ENCODE data around the gene ATP13A4. TPM values are rescaled to one million over a fixed set of nuclear protein-coding genes. Genes with fewer than 3 reads are reported as not detected.

Gene ATP13A4
- total RNA-seq, 6 experiments from 2014 or later: not detected

- Mint-ChIP-seq H3K36me3 (ENCODE audit: low read depth) (no peaks in the 10 kb centered on the region), H3K9me3 (peaks cover 18% of the 10 kb centered on the region), H3K27ac (no peak overlapping the region), H3K4me3 (no peak overlapping the region), H3K4me1 (ENCODE audit: low read depth) (no peaks in the 10 kb centered on the region), H3K27me3 (ENCODE audit: insufficient read depth) (peaks cover 2% of the 10 kb centered on the region)
- DNase-seq: no peak
- TF ChIP-seq, protein P1, sequence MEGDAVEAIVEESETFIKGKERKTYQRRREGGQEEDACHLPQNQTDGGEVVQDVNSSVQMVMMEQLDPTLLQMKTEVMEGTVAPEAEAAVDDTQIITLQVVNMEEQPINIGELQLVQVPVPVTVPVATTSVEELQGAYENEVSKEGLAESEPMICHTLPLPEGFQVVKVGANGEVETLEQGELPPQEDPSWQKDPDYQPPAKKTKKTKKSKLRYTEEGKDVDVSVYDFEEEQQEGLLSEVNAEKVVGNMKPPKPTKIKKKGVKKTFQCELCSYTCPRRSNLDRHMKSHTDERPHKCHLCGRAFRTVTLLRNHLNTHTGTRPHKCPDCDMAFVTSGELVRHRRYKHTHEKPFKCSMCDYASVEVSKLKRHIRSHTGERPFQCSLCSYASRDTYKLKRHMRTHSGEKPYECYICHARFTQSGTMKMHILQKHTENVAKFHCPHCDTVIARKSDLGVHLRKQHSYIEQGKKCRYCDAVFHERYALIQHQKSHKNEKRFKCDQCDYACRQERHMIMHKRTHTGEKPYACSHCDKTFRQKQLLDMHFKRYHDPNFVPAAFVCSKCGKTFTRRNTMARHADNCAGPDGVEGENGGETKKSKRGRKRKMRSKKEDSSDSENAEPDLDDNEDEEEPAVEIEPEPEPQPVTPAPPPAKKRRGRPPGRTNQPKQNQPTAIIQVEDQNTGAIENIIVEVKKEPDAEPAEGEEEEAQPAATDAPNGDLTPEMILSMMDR (IDR thresholded peaks at IDR 0.05): no peak
Observed at GRCh38 chr3:193457526-193457925, 97.2 kb downstream of the ATP13A4 start.

GRCh38 chr3:193452338-193452737 lies 102.4 kb downstream of the ATP13A4 start:
- no peak for DNase-seq
- Mint-ChIP-seq H3K9me3 (peaks cover 21% of the 10 kb centered on the region), H3K27me3 (ENCODE audit: insufficient read depth) (no peaks in the 10 kb centered on the region), H3K27ac (no peak overlapping the region), H3K4me3 (no peak overlapping the region), H3K4me1 (ENCODE audit: low read depth) (no peaks in the 10 kb centered on the region), H3K36me3 (ENCODE audit: low read depth) (no peaks in the 10 kb centered on the region)
- TF ChIP-seq, protein P1 (IDR thresholded peaks at IDR 0.05): peak; percentile 53

DNA sequence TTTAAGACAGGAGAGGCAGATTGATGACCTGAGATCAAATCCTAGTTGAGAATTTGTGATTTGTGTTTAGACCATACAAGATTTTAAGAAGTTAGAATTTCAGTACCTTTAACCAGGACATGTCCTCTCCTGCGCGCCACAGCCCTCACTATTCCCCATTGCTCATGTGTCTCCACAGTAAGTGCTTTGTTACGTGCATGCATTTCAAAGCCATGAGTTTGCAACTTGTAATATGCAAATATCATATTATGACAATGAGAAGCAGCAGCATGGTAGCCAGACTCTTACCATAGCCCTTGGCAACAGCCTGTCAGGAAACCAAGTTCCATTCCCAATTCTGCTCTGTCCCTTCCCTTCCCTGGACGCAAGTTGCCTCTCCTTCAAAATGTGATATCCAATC lies 102.8 kb downstream of the ATP13A4 start:
- Mint-ChIP-seq H3K9me3 (peaks cover 21% of the 10 kb centered on the region), H3K36me3 (ENCODE audit: low read depth) (no peaks in the 10 kb centered on the region), H3K27ac (no peak overlapping the region), H3K27me3 (ENCODE audit: insufficient read depth) (no peaks in the 10 kb centered on the region), H3K4me3 (no peak overlapping the region), H3K4me1 (ENCODE audit: low read depth) (no peaks in the 10 kb centered on the region)
- TF ChIP-seq, protein P1 (IDR thresholded peaks at IDR 0.05): no peak
- no peak for DNase-seq

GRCh38 chr3:193446965-193447602 lies 107.6 kb downstream of the ATP13A4 start:
- Mint-ChIP-seq H3K4me3 (no peak overlapping the region), H3K27ac (no peak overlapping the region), H3K27me3 (ENCODE audit: insufficient read depth) (no peaks in the 10 kb centered on the region), H3K36me3 (ENCODE audit: low read depth) (no peaks in the 10 kb centered on the region), H3K9me3 (peaks cover 26% of the 10 kb centered on the region), H3K4me1 (ENCODE audit: low read depth) (no peaks in the 10 kb centered on the region)
- TF ChIP-seq, protein P1 (IDR thresholded peaks at IDR 0.05): no peak
- no peak for DNase-seq

- no peaks in the 10 kb centered on the region; the same call in 1 of the 2 replicates for H3K36me3 Mint-ChIP-seq (ENCODE audit: low read depth)
Observed at GRCh38 chr3:193439423-193439822, 115.3 kb downstream of the ATP13A4 start.

More at GRCh38 chr3:193439423-193439822, 115.3 kb downstream of the ATP13A4 start:
- no peaks in the 10 kb centered on the region for H3K4me1 Mint-ChIP-seq (ENCODE audit: low read depth)
- peaks cover 19% of the 10 kb centered on the region for H3K9me3 Mint-ChIP-seq
- DNase-seq: no peak
- TF ChIP-seq, protein P1 (IDR thresholded peaks at IDR 0.05): no peak
- no peak overlapping the region for H3K4me3 Mint-ChIP-seq
- no peak overlapping the region for H3K27ac Mint-ChIP-seq
- no peaks in the 10 kb centered on the region for H3K27me3 Mint-ChIP-seq (ENCODE audit: insufficient read depth)

Measured in HFFc6 (cell line).